Transverse colon (tissue), 4 donors: ENCODE measurements around the gene PLXDC2. TPM values are rescaled to one million over a fixed set of nuclear protein-coding genes. Genes with fewer than 3 reads are reported as not detected.

Source experiments
- DNase-seq: peaks from one replicate; pipeline ENCODE4 v3.0.0-alpha.2; 2019
- H3K27ac ChIP-seq, 4 donors: fragments of 200-600 bp; sonication (generic); 2 replicates each; pipeline ENCODE4 v1.5.1; 2016 to 2018; ENCODE audit warnings: inconsistent platforms in 4 of 4
- H3K27me3 ChIP-seq: fragments of 200-600 bp; sonication (generic); 2 replicates; pipeline ENCODE4 v1.5.1; 2017; ENCODE audit warnings: inconsistent platforms
- H3K36me3 ChIP-seq, 4 donors: fragments of 200-600 bp; sonication (generic); 2 replicates each; pipeline ENCODE4 v1.5.1; 2017 to 2019; ENCODE audit warnings: inconsistent platforms in 4 of 4
- H3K4me1 ChIP-seq, 4 donors: fragments of 200-600 bp; sonication (generic); 2 replicates each; pipeline ENCODE4 v1.5.1; 2017 to 2020; ENCODE audit warnings: inconsistent platforms in 4 of 4
- H3K4me3 ChIP-seq, 4 donors: fragments of 200-600 bp; sonication (generic); 1 replicate in 1 of 4; 2 replicates in 3 of 4; pipeline versions ENCODE4 v1.5.1 to v1.6.1; 2017 to 2019; ENCODE audit warnings: inconsistent platforms in 4 of 4
- H3K9me3 ChIP-seq, 2 donors: fragments of 200-600 bp; sonication (generic); 2 replicates each; pipeline ENCODE4 v1.5.1; 2017 to 2019; ENCODE audit warnings: inconsistent platforms in 2 of 2
- EP300 ChIP-seq: sonication (generic); formaldehyde crosslinking; IDR thresholded peaks from one replicate; pipeline ENCODE4 v1.6.1; 2017; ENCODE audit warnings: antibody characterized with exemption, low read depth
- POLR2A ChIP-seq: fragments of 450-650 bp; IDR thresholded peaks from one replicate; pipeline ENCODE4 v1.6.1; 2016; ENCODE audit warnings: antibody characterized with exemption, mild to moderate bottlenecking, moderate library complexity
- POLR2AphosphoS5 ChIP-seq, 3 donors: sonication (generic); formaldehyde crosslinking; IDR thresholded peaks; one replicate each; pipeline ENCODE4 v1.6.1; 2016; ENCODE audit warnings: antibody characterized with exemption in 3 of 3
- WGBS, 2 donors: methylation state at CpG; one replicate each; pipeline ENCODE4 v1.1.5; 2018; ENCODE audit warnings: low coverage in 1 of 2; 5-methylcytosine and 5-hydroxymethylcytosine counted together
- in situ Hi-C, 4 donors: fragments of 200-750 bp; cut with MboI; loops; one replicate each; pipeline versions ENCODE4 v1.15.0 to v1.15.1; 2017; ENCODE audit warnings: low sequenced_read_pairs in 3 of 4, low pct_ligation_motif_present in 1 of 4, low pct_unique_long_range_greater_than_20kb in 1 of 4
- intact Hi-C: fragments of 100-400 bp; cut with DNase I; formaldehyde crosslinking; loops from one replicate; pipeline ENCODE4 v1.15.1; 2023; ENCODE audit warnings: low total_unique reads
- total RNA-seq, 4 donors: library from RNA; depleted of rRNA; stranded (reverse); fragments of >200 nt; gene quantifications; one replicate each; pipeline ENCODE4 v1.1.0, GENCODE V29; 2016
- TF ChIP-seq, protein P1 (sequence below), 5 experiments: fragments of 200-600 bp in 3 of 5; fragments of 450-650 bp in 2 of 5; sonication (generic) in 3 of 5; IDR thresholded peaks; 1 replicate in 2 of 5; 2 replicates in 3 of 5; pipeline ENCODE4 v1.5.1; 2016 to 2017; ENCODE audit warnings: antibody characterized with exemption in 5 of 5, inconsistent platforms in 3 of 5, mild to moderate bottlenecking in 2 of 5, moderate library complexity in 1 of 5

Gene PLXDC2
- total RNA-seq, 4 donors from 2014 or later, result 12.0 to 32.2 (median 20.3) TPM

DNA sequence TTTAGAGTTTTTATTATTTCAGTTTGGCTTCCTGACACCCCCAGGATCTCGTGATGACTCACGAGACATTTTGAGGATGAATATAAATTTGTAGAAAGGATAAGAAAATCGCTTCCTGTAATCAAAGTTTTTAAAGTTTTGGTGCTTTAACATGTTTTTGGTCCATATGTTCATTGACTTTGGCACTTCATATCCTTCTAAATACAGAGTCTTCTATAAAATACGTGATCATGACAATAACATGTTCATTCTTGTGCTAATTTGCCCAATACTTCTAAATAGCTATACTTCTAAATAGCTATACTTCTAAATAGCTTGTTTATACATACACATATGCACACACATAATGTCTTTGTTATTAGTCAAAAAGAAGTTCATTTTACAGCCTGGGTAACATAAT lies 341.9 kb downstream of the PLXDC2 start:
- H3K36me3 ChIP-seq, result no peaks in the 10 kb centered on the region
- H3K27me3 ChIP-seq, result no peaks in the 10 kb centered on the region
- H3K27ac ChIP-seq, result no peak overlapping the region
- in situ Hi-C loops (no loop called here), intact Hi-C loops (loop anchor here (2.0 kb wide), 1 partner anchor 19 kb away; no protein-coding TSS in a partner anchor)
- no peak for DNase-seq
- H3K4me1 ChIP-seq, result no peaks in the 10 kb centered on the region
- WGBS, 2 donors, result 84% methylated on average over 4 of the region's 4 CpGs
- H3K9me3 ChIP-seq, result no peaks in the 10 kb centered on the region
- no peak for TF ChIP-seq EP300
- TF ChIP-seq, protein P1, sequence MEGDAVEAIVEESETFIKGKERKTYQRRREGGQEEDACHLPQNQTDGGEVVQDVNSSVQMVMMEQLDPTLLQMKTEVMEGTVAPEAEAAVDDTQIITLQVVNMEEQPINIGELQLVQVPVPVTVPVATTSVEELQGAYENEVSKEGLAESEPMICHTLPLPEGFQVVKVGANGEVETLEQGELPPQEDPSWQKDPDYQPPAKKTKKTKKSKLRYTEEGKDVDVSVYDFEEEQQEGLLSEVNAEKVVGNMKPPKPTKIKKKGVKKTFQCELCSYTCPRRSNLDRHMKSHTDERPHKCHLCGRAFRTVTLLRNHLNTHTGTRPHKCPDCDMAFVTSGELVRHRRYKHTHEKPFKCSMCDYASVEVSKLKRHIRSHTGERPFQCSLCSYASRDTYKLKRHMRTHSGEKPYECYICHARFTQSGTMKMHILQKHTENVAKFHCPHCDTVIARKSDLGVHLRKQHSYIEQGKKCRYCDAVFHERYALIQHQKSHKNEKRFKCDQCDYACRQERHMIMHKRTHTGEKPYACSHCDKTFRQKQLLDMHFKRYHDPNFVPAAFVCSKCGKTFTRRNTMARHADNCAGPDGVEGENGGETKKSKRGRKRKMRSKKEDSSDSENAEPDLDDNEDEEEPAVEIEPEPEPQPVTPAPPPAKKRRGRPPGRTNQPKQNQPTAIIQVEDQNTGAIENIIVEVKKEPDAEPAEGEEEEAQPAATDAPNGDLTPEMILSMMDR (IDR thresholded peaks at IDR 0.05), result no peak
- H3K4me3 ChIP-seq, result no peak overlapping the region

DNA sequence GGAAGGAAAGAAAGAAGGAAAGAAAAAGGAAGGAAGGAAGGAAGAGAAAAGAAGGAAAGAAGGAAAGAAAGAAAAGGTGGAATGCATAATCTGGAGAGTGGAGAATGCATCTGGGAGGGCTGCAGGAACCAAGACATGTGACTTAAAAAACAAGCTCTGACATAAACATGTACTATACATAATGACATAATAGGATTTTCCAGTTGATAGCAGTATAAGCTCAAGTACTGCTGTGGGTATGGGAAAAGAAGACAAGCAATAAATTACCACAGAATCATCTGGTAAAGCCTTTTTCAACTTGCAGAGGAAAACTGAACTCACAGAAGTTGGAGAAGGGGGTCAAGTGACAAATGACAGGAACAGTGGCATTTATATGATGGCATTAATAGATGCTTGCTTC lies 345.9 kb downstream of the PLXDC2 start:
- Histone ChIP-seq H3K27ac (no peak overlapping the region), H3K4me3 (no peak overlapping the region), H3K4me1 (no peaks in the 10 kb centered on the region), H3K27me3 (no peaks in the 10 kb centered on the region), H3K9me3 (no peaks in the 10 kb centered on the region), H3K36me3 (no peaks in the 10 kb centered on the region)
- in situ Hi-C loops (no loop called here), intact Hi-C loops (no loop called here)
- TF ChIP-seq, protein P1 (IDR thresholded peaks at IDR 0.05), result no peak
- DNase-seq, result no peak

DNA sequence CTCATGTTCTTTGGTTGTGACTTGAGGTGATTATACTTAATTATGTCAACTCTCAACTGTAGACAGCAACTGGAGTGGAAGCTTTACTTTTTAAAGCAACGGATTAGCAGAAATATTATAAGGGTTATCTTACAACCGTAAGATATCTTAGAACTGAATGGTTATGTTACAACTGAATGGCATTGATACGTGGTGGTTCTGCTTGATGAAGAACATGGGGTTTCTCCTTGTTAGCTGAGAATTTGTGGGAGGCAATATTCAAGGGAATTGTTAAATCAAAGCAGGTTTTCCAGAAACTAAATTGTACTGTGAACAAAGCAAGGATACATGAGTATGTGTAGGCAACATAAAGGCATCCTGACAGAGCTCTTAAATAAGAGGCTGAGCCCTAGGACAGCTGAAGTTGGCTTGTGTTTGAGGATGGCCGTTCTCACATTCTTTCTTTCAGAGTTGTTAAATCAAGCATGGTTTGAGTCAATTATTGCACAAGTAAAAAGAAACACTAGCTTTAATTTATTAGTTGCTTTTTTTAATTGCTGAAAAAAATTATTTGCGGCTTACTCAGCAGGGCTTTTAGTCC lies 350.0 kb downstream of the PLXDC2 start:
- no peak for TF ChIP-seq EP300
- TF ChIP-seq, protein P1 (IDR thresholded peaks at IDR 0.05), result no peak
- TF ChIP-seq POLR2AphosphoS5 (IDR thresholded peaks at IDR 0.05), result no peak
- TF ChIP-seq POLR2A, result no peak

DNA sequence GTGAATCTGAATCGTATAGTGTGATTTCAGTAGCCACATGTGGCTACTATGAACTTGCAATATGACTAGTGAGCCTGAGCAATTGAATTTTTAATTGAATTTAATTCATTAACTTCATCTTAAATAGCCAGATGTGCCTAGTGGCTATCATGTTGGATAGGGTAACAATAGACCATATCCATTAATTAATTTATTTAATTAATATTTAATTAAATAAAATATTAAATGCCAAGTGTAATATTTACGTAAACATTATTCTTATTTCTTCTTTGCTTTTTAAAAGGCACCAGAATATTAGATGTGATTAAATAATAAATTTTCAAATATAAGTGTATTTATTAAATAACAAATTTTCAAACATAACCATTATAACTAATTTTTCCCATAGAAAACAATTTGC lies 354.4 kb downstream of the PLXDC2 start:
- Histone ChIP-seq H3K27me3 (no peaks in the 10 kb centered on the region), H3K36me3 (no peaks in the 10 kb centered on the region), H3K4me3 (no peak overlapping the region), H3K9me3 (no peaks in the 10 kb centered on the region), H3K27ac (no peak overlapping the region), H3K4me1 (no peaks in the 10 kb centered on the region)
- intact Hi-C loops (no loop called here), in situ Hi-C loops (no loop called here)
- WGBS, 2 donors, result 83 to 92% methylated on average over 2 of the region's 2 CpGs
- DNase-seq, result no peak
- TF ChIP-seq EP300 (no peak), POLR2AphosphoS5 (IDR thresholded peaks at IDR 0.05) (no peak), POLR2A (no peak)
- TF ChIP-seq, protein P1 (IDR thresholded peaks at IDR 0.05), result no peak

More for the DNA sequence above, 350.0 kb downstream of the PLXDC2 start:
- WGBS, 2 donors, result 78 to 86% methylated on average over 4 to 5 of the region's 5 CpGs
- intact Hi-C loops, result no loop called here
- no peak overlapping the region for H3K4me3 ChIP-seq
- no peaks in the 10 kb centered on the region for H3K27me3 ChIP-seq
- in situ Hi-C loops, result no loop called here
- H3K27ac ChIP-seq, result no peak overlapping the region
- H3K4me1 ChIP-seq, result no peaks in the 10 kb centered on the region
- DNase-seq, result no peak
- H3K9me3 ChIP-seq, result no peaks in the 10 kb centered on the region
- H3K36me3 ChIP-seq, result no peaks in the 10 kb centered on the region
